Astrocyte (in vitro differentiated cells and primary cell): ENCODE results near the gene CNTLN.

Experiments used
- EZH2 ChIP-seq: IDR thresholded peaks from 2 replicates; pipeline ENCODE4 v1.6.1; 2012; ENCODE audit warnings: mild to moderate bottlenecking, low read length, inconsistent platforms; ENCODE audit not compliant: insufficient read depth
- TF ChIP-seq, protein P1 (sequence below): IDR thresholded peaks from 2 replicates; pipeline ENCODE4 v1.5.1; 2011; ENCODE audit warnings: low read depth, mild to moderate bottlenecking, inconsistent platforms, low read length, moderate library complexity; ENCODE audit not compliant: insufficient read depth

DNA sequence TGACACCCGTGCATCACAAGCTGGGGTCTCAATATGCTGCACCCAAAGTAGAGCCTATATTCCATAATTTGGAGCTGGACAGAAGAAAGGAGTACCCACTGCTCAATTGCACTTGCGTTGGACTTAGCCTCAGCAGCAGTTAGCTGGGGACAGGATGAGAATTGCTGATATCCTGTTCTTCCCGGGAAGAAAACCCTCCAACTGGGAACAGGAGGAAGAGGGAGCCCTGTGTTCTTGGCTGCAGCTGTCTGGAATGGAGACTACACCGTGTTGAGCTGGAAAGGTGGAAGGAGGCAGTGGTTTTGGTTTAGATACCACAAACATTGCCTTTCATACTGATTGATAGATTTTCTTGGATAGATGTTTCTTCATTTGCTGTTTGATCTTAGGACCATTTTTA lies 24.6 kb downstream of the CNTLN start:
- TF ChIP-seq, protein P1, sequence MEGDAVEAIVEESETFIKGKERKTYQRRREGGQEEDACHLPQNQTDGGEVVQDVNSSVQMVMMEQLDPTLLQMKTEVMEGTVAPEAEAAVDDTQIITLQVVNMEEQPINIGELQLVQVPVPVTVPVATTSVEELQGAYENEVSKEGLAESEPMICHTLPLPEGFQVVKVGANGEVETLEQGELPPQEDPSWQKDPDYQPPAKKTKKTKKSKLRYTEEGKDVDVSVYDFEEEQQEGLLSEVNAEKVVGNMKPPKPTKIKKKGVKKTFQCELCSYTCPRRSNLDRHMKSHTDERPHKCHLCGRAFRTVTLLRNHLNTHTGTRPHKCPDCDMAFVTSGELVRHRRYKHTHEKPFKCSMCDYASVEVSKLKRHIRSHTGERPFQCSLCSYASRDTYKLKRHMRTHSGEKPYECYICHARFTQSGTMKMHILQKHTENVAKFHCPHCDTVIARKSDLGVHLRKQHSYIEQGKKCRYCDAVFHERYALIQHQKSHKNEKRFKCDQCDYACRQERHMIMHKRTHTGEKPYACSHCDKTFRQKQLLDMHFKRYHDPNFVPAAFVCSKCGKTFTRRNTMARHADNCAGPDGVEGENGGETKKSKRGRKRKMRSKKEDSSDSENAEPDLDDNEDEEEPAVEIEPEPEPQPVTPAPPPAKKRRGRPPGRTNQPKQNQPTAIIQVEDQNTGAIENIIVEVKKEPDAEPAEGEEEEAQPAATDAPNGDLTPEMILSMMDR: no peak
- no peak for TF ChIP-seq EZH2
